ENCODE results near the gene RFNG.

Gene RFNG

DNA sequence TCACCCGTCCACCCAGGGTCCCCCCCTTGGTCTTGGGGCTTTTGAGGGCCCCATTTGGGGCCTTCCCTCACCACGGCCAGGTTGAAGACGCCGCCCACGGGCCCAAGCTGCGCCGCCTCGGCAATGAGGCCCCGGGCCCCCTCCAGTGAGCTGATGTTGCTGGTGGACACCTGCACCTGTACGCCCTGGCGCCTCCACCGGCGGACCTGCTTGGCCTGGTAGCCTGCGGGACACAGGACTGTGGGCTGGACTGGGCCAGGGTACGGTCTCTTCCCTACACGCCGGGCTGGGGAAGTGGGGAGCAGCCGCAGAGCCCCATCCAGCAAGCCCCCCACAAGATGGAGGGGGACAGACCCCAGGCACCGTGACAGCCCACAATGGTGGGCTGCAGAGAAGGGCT is 30.8 kb upstream of the RFNG start:
- no peak overlapping the region for H3K27ac ChIP-seq
- TF ChIP-seq, protein P1, sequence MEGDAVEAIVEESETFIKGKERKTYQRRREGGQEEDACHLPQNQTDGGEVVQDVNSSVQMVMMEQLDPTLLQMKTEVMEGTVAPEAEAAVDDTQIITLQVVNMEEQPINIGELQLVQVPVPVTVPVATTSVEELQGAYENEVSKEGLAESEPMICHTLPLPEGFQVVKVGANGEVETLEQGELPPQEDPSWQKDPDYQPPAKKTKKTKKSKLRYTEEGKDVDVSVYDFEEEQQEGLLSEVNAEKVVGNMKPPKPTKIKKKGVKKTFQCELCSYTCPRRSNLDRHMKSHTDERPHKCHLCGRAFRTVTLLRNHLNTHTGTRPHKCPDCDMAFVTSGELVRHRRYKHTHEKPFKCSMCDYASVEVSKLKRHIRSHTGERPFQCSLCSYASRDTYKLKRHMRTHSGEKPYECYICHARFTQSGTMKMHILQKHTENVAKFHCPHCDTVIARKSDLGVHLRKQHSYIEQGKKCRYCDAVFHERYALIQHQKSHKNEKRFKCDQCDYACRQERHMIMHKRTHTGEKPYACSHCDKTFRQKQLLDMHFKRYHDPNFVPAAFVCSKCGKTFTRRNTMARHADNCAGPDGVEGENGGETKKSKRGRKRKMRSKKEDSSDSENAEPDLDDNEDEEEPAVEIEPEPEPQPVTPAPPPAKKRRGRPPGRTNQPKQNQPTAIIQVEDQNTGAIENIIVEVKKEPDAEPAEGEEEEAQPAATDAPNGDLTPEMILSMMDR (conservative IDR thresholded peaks at IDR 0.05): no peak

DNA sequence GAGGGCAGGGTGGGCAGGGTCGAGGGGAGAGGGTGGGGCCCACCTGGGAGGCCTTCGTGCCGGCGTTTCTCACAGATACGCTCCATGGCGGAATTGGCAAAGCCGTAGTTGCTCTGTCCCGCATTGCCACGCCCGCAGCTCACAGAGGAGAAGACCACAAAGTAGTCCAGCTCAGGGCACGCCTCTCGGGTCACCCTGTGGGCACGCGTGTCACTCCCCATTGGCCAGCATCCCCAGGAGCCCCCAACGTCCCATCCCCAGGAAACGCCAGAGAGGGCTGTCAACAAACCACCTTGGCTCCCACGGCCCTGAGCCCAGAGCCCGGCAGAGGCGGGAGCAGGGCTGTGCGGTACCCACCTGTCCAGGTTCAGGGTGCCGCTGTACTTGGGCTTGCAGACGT is 30.4 kb upstream of the RFNG start:
- no peak overlapping the region for H3K27ac ChIP-seq
- TF ChIP-seq, protein P1 (conservative IDR thresholded peaks at IDR 0.05): no peak

DNA sequence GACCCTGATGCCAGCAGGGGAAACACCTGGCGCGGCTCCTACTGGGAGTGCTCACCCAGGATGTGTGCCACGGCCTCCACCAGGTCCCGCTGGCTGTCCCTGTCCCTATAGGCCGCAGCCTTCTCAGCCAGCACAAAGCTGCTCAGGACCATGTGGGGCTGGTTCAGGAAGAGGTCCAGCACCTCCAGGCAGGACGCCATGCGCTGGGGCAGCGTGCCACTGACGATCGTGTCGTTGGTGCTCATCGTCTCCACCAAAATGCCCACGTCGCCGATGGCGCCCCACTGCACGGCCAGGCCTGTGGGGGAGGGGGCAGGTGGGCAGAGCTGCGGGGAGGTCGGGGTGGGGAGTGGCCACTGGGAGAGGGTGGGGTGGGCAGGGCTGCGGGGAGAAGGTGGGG is 29.9 kb upstream of the RFNG start:
- TF ChIP-seq, protein P1 (conservative IDR thresholded peaks at IDR 0.05): no peak
- H3K27ac ChIP-seq: no peak overlapping the region

DNA sequence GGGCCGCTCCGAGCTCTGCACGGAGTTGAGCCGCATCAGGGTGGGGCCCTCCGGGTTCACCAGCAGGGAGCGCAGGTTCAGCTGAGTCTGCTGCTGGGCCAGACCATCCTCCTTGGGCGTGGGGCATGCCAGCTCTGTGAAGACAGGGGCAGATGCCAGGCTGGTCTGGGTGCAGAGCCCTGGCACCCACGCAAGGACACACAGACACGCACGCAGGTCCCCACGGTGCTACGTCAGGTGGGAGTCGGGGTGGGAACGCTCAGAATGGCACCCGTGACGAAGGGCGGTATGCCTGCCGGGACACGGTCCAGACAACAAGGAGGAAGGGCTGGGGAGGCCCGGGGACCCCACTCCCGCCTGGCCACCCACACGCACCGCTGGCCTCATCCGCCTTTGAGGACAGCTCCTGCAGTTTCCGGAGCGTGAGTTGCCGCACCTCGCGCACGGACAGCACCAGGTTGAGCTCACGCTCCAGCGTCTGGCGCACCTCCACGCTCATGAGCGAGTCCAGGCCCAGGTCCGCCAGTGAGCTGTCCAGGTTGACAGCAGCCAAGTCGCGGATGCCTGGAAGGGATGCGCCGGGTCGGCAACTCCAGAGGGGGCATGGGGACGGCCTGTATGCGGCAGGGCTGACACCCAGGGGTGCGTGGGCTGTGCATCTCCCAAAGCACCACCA is 29.3 kb upstream of the RFNG start:
- no peak overlapping the region for H3K27ac ChIP-seq
- TF ChIP-seq, protein P1 (conservative IDR thresholded peaks at IDR 0.05): no peak

DNA sequence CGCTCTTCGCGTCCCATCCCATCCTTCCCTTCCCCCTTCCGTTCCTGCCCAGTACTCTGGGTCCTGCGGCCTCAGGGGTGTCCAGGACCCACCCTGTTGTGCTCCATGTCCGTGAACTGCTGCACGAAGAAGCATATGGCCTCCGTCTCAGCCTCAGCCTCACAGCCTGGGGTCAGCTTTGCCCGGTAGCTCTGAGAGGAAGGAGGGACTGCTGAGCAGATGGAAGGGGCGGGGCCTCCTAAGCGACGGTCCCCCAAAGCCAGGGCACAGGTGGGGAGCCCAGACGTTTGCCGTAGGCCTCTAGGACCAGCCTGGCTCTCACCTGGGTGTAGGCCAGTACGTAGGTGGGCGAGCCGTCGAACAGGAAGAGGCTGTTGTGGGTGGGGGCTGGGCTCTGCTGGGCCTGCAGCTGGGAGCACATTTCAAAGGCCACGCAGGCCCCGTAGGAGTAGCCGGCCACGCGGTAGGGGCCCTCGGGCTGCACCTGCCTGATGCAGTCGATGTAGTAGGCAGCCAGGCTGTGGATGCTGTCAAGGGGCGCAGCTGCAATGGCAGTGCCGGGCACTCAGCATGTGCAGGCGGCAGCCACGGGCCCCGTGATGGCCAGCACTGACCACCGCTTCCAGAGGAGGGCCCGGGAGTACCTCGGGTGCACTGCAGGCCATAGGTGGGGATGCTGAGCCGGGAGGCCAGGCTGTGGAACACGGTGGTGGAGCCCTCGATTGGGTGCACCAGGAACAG is 28.6 kb upstream of the RFNG start:
- TF ChIP-seq, protein P1 (conservative IDR thresholded peaks at IDR 0.05): no peak
- H3K27ac ChIP-seq: no peak overlapping the region

DNA sequence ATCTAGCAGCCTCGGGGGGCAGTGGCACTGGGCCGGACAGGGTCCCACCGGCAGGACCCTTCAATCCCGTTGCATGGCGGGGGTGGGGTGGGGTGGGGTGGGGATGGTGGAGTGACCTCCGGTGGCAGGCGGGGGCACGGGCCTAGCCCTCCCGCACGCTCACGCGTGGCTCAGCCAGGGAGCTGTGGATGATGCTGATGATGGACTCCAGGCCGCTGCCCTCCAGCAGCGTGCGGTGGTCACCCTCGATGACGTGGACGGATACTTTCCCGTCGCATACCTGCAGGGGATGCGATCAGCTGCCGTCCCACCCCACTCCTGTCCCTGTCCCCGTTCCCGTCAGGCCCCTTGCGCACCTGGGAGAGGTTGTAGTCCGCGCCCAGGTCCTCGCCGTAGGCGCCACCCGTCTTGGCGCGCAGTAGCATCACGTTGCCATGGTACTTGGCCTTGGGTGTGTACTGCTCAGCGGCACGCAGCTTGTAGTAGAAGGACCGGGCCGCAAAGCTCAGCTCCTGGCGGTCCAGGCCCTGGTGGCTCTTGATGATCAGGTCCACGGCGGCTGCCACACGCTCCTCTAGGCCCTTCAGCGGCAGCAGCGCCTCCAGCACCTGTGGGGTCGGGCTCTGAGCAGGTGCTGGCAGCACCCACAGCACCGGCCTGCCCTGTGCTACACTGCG is 27.5 kb upstream of the RFNG start:
- no peak overlapping the region for H3K27ac ChIP-seq
- TF ChIP-seq, protein P1 (conservative IDR thresholded peaks at IDR 0.05): no peak

DNA sequence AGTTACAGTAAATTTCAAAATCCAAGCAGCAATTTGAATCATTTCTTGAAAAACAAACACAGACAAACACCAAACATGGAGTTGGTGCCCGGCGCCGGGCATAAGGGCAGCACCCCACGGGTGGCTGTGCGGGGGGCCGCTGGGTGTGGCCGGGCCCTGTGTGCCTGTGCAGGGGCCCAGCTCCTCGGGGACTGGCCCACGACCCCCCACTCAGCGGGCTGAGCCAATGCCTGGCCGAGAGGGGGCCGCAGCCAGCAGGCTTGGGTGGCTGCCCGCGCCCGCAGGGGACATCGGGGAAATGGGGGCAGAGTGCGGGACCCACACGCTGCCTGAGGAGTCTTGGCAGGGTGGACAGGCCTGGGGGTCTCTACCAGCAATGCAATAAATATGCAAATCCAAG is 26.8 kb upstream of the RFNG start:
- TF ChIP-seq, protein P1 (conservative IDR thresholded peaks at IDR 0.05): no peak
- no peak overlapping the region for H3K27ac ChIP-seq
